GM12892 (cell line): ENCODE data around the gene SPOCK2.

Source experiments
- POLR2A ChIP-seq: IDR thresholded peaks from 2 replicates; pipeline ENCODE4 v1.6.1; 2011; ENCODE audit warnings: low read depth, low read length, control low read depth
- POLR2AphosphoS5 ChIP-seq: IDR thresholded peaks from 2 replicates; pipeline ENCODE4 v1.6.1; 2011; ENCODE audit warnings: low read depth, low read length, control low read depth
- TAF1 ChIP-seq: IDR thresholded peaks from 2 replicates; pipeline ENCODE4 v1.6.1; 2011; ENCODE audit warnings: low read depth, mild to moderate bottlenecking, control low read depth, low read length, borderline replicate concordance

DNA sequence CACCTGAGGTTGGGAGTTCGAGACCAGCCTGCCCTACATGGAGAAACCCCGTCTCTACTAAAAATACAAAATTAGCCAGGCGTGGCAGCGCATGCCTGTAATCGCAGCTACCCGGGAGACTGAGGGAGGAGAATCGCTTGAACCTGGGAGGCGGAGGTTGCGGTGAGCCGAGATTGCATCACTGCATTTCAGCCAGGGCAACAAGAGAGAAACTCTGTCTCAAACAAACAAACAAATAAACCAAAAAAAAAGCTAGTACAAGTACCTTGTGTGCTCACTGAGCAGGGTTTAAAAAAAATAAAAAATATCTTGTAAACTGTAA, 11.2 kb upstream of the SPOCK2 start:
- TF ChIP-seq POLR2A (no peak), POLR2AphosphoS5 (no peak), TAF1 (no peak)
